Pulmonary artery endothelial cell (primary cell): Measurements from ENCODE around the gene CHRM3. TPM values are rescaled to one million over a fixed set of nuclear protein-coding genes. Genes with fewer than 3 reads are reported as not detected.
"Not testable (repeated sequence)": the region's sequence is repeated elsewhere in the genome, so short reads cannot be mapped to it uniquely, and the experiment has no call there.

Source experiments
- DNase-seq: peaks from one replicate; pipeline ENCODE4 v3.0.0-alpha.2; 2011; ENCODE audit warnings: low read depth, low spot score
- total RNA-seq: library from RNA; depleted of rRNA; stranded (reverse); fragments of >200 nt; gene quantifications from 2 replicates; pipeline ENCODE4 v1.2.3, GENCODE V29; 2014

CHRM3 gene
- 1.6 TPM in 1 of 2 replicates, not detected in the other for total RNA-seq

DNA sequence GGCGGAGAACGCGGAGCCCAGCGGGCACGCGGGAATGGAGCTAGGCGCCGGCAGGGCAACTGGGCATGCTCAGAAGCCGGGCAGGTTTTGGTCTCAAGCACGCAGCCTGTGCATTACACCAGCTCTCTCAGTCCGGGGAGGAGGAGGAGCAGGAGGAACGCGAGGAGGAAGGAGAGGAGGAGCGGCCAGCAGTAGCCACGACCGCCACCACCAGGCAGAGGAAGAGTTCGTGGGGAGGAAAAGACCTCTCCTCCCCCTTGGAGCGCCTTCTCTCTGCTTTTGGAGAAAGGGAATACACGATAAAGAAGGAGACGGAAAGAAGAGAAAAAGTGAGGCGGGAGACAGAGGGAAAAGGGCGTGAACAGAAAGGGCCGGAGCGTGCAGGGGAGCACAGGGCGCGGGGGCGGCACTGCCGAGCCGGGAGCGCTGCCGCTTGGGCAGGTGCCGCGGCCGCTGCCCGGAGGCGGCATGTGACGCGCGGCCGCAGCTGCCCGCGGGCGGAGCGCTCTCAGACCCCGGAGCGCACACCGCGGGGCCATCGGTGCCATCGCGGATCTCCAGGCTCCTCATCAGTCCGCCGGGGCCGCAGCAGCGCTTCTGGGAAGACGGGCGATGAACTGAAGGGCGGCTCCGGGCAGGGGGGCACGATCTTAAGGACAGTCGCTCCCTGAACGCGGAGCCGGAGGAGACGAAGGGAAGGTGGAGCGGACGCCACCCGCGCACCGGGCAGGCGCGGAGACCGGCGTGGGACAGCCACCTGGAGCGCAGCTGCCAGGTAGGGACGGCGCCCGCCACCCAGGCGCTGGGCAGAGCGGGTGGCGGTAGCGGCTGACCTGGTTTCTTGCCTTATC lies at the start of gene CHRM3:
Gene CHRM3, plus strand, starts transcription at position 116 of the 851 bp plus-strand sequence. CDS start 520,884 bp downstream, outside the sequence.
- no peak for DNase-seq

DNA sequence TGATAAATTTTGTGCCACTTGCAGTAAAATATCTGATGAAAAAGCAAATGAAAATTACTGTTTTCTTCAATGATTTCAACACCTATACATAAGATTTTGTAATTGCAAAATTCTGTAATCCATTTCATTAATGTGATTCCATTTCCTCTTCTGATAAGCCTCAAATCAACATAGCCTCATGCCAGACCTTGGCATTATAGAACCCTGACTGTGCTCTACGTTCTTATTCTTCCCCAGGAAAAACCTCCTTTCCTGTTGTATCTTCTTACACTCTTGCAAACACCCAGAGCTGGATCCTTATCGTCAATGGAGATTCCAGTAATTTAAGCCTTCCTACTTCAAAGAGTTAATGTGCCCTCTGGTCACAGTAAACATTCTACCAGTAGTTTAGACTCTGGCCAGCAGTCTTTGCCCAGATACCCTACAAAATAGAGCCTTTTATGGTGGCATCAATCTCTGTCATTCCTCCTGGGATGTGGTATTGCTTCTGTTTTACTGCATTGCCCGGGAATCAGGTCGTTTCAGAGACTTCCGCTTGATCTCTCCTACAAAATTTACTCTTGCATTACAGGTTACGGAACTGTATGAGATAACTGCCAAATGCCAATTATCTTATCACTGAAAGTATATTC lies 48.5 kb upstream of the CHRM3 start:
- no peak for DNase-seq

DNA sequence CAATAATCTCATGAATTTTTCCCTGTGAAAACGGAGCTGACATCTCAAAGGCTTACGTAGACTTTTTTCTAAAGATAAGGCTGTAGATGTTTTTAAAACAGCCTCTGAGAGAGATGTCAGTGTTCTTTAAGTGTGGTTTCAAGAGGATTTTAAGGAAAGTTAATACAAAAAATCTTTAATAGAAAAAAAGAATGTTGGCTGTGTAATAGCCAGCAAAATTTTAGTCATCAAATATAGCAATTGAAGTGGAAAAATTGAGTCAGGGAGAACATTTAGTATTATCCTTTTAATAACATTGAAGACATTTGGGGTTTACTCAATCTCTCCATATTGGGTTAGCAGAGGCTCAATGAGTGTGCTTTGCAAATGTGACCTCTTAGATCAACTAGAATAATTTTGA lies 38.6 kb upstream of the CHRM3 start:
- no peak for DNase-seq

DNA sequence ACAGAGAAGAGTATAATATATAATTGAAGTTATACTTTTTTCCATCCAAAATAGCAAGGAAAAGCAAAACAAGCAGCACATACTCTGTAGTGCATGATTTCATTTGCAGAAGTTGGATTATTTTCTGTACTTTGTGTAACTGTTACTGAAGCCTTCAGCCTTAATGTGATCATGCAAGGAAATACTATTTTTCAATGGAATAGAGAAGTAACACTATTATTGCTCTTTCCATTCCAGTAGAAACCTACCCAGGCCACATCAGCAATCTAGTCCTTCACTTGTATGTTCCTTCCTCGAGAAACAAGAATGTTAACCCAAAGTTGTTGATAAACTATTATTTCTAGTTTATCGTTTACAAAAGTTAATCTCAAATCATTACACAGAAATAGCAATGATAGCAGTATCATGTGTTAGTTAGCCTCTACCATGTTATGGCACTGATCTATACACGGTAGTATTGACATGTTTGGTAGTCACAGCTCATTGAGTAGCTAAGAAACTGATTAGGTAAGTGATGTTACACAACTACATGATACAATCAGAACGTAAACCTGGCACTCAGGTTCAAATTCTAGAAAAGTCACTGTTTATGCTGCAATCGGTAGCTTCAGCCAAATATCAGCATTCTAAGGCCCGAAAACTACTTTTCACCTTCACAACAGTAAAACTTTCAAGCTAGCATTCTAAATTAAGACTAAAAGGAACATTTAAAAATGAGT lies 37.6 kb upstream of the CHRM3 start:
- DNase-seq: no peak

DNA sequence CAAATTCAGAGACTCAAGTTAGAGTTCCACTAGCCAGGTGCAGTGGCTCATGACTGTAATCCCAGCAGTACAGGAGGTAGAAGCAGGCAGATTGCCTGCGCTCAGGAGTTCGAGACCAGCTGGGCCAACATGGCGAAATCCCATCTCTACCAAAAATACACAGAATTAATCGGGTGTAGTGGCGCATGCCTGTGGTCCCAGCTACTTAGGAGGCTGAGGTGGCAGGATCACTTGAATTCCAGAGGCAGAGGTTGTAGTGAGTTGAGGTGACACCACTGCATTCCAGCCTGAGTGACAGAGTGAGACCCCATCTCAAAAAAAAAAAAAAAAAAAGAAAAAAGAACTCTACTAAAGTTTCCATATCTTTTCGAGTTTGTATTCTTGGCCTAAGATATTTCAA lies 36.7 kb upstream of the CHRM3 start:
- DNase-seq: no peak

DNA sequence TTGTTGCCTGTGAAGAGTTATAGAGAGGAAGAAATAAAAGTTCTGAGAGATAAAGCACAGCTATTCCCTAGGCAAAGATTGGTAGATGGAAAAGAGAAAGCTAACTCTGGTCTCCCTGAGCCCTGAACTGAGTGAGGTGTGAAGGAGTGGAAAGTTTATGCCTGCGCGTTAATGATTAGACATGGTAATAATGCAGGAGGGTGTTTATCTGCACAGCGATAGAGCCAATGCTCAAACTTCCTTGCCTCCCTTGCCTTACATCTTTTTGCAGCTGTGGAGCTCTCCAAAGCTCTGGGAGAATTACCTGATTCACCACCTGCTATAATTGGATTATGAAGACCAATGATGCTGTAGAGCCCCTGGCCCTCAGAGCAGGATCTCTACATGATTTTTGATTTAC lies 32.8 kb upstream of the CHRM3 start:
- no peak for DNase-seq

DNA sequence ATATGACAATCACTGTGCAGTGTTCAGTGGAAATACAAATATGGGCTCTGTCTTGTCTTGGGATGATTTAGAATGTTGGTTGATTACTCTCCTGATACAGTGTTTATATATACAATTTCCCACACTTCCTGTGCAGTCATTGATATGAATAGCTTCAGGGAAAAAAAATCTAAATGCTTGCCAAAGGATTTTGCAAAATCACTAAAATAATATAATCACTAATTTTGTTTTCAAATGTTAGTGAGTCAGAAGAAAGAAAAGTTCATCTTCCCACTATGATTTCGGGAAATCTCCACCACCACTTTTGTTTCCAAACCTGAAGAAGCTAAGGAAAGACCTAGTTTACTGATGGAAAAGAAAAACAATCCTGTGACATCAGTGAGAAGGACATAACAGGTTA lies 32.1 kb upstream of the CHRM3 start:
- no peak for DNase-seq

DNA sequence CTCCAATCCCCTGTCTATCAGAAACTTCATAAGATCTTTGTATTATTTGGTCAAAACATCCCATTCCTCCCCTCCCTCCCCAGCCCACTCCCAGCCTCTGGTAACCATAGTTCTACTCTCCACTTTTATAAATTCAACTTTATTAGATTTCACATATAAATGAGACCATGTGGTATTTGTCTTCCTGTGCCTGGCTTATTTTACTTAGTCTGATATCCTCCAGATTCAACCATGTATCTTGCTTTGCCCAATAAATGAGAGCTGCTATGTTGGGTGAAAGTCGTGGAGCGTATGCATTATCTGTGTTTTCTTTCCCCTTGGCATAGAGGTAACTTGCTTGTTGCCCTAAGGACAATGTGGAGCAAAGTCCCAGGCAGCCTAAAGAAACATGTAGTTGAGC lies 28.5 kb upstream of the CHRM3 start:
- DNase-seq: no peak

DNA sequence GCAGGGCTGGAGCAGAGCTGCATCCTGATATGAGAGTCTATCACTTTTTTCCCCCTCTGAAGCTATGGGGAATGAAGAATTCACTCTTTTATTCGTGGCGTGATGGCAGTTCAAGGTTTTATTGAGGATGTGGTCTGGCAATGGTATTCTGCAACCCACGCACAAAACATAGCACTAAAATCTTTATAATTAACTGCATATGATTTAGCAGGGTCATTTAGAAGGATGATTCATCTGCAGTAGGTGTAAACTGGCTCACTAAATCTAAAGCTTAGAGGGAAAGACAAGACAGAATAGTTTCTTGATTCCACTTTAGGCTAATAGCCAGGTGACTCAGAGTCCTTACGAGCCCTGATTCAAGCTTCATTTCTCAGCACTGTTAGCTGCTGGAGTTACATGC lies 25.0 kb upstream of the CHRM3 start:
- no peak for DNase-seq

DNA sequence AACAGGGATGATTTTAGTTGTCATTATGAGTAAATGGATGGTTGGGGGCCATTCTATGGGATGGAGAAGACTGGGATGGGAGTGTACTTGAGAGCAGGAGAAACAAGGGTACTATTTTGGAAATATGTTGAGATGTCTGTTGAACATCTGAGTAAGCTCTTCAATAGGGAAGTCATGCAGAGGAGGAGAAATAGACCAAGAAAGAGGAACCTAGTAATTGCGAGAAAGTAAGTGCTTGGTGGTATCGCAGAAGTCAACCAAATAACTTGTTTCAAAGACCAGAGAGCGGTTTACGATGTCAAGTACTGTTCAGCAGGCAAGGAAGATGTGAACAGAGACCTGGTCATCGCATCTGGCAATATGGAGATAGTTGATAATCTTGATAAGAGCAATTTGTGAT lies 22.4 kb upstream of the CHRM3 start:
- no peak for DNase-seq

DNA sequence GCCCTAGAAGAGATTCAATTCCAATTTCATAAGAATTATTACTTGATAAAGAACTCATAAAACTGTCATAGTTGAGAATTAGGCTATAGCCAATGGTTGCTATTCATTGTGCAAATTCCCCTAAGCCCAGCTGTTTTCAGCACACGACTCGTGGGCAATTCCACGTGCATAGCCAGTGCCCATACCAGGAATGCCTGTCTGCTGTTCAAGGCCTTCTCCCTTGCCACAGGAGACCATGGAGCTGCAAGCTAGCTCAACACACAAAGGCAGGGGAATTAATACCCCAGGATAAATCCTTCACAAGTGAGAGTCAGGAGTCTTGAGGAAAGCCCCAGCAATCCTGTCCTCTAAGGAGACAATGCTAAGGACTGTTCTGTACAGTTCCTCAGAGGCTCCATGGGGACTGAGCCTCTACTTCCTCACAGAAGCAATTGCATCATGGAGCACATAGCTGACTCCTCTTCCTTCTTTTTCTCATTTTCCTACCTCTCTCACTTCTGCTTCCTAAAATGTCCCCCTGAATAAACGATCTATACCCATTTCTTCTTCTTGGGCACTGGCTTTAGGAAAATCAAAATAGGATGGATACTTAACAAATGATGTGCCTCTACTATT lies 19.1 kb upstream of the CHRM3 start:
- DNase-seq: no peak

DNA sequence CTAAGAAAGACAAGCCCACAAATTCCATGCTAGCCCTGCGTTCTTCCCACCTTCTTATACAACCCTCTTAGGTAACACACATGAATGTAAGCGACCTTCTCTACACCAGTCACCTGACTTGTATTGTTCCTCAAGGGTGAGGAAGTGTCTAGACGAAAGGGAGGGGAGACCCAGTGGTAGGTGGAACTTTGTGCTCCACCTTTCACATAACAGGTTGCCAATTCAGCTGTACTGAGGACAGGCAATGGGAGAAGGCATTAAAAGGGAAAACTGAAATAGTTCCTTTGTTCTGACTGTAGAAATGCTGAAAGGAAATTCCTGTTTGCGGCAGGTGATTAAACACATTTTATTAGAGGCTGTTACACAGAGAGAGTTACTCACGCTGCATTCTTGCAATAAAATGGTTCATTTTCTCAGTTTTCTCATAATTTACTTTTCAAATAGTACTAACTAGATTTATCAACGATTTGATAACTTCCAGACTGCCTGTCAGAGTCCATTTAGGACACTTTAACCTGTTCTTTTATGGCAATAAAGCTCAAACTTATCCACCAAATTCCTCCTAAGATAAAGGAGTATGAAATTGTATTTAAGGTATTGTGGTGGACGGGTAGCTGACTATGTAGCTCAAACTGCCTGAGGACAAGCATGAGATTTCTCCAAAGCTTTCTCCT lies 17.8 kb upstream of the CHRM3 start:
- no peak for DNase-seq

DNA sequence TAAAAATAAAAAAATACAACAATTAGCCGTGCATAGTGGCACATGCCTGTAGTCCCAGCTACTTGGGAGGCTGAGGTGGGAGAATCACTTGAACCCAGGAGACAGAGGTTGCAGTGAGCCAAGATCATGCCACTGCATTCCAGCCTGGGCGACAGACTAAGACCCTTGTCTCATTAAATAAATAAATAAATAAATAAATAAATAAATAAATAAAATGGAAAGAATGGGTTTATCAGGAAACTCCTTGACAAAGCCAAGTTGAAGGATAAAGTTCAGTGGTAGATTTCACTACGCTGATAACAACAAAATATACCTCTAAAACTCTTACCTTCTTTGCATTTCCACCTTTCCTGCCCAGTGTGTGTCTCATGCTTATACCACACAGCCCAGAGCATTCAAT lies 15.5 kb upstream of the CHRM3 start:
- DNase-seq: not testable (repeated sequence)

DNA sequence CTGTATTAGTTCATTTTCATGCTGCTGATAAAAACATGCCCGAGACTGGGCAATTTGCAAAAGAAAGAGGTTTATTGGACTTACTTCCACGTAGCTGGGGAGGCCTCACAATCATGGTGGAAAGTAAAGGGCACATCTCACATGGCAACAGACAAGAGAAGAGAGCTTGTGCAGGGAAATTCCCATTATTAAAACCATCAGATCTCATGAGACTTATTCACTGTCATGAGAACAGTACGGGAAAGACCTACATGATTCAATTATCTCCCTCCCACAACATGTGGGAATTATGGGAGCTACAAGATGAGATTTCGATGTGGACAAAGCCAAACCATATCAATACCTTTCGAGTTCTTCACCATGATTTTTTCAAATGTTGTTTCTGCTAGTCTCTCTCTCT lies 3.7 kb upstream of the CHRM3 start:
- DNase-seq: no peak

DNA sequence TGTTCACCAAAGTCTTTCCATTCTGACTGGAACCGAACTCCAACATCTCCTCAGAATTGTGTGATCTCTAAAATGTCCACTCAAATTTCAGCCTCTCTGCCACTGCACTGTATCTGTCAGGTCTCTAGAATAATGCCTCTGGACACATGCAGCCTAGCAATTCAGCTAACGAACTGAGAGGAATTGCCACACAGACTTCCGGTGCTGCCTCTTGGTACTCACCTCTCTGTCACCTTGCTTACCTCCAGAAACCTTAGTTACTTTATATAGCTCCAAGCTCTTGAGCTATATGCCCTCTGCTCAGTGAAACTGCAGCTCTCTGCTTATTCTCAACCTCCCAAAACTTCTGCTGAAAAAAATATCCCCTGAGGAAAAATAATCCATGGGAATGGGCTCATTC lies 2.7 kb upstream of the CHRM3 start:
- no peak for DNase-seq

DNA sequence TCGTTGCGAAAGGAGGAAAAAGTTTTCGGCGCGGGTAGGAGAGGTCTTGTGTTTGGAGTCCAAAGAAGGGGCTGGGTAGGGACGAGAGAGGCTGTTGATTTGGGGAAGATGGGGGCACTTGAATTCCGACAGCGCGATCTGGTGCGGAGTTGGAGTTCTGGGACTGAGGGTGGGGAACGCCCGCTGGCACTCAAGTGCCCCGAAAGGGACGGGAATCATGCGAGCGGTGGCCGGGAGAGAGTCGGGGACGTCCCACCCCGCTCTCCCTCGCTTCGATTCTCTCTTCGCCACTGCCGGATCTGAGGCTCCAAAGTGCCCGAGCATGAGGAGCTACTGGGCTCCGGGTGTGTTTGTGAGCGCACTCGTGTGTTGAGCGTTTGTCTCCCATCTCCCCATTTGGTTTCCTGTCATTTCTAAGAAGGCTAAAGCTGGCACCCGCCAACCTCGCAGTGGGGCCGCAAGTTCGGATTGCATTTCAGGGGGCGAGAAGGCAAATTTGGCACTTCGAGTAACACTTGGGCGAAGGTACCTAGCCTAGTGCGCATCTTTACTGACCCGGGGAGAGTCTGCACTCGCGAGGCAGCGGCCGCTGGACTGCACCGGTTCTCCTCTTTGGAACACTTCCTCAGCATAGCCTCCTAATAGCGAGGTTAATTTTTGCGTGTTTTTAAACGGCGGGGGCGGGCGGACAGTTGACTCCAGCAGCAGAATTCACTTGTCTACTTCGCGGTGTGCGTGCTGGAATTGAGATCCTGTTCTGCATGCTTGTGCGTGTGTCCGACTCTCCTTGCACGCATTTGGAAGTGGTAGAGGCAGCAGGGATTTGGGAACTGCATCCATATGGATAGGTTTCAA lies 1.2 kb downstream of the CHRM3 start:
- DNase-seq: no peak

DNA sequence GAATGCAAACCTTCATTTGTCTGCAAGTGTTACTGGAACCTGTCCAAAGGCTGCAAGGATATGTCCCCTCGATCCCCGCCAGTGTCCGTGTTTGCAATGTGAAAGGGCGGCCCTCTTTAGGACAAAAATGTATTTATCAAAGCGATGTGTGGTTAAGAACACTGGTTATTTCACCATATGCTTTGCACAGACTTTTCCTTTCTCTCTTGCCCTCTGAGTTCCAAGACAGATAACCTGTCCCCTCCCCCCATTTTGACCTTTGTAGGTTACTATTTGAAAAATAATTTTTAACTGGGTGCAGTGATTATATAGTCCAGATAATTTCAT lies 1.8 kb downstream of the CHRM3 start:
- DNase-seq: no peak

DNA sequence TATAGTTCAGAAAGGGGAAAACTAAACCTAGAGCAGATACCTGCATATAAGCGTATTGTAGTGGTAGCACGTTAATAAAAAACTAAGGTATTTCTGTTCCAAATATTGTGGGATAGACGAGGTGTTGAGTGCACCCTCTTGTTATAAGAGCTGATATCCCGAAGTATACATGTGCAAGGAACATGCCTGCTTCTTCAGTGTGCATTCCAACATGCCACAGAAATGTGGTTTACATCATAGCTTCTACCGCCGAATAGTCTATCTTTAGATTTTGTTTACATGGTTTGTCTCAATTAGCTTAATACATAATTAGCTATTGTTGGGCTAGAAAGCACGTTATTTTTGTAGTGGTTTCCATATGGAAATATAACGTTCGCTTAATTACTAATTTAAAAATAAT lies 2.2 kb downstream of the CHRM3 start:
- no peak for DNase-seq

DNA sequence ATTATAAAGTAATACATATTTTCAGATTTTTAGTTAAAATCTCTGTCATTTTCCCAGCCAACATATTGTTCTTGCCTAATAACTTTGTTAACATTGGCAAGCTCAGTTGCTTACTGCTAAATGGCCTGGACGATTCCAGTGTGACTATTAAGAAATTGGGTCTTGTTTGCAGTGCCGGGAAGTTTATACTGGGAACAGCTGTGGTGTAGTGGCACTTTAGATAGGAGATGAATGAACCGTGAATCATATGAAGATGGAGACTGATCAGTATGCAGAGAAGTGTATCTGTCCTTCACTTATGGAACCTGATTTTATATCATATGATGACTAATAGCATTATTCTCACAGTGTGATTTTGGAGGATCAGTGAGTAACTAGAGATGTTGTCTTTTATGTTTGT lies 3.3 kb downstream of the CHRM3 start:
- DNase-seq: no peak

DNA sequence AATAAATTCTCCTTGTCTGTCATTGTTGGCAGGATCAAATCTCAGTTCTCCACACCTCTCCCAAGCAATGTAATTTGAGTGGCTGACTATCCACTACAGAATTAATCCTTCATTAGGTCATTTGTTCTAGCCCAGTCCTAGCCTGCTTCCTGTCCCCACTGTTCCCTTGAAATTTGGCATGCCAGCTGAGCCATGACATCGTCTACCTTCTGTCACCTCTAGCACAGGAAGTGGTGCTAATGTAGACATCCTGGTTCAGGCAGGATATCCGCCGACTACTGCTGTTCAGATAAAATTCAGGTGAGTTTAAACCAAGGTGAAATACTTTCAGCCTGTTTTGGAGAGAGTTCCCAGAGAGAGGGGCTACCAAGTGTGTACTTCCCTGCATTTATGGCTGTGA lies 5.9 kb downstream of the CHRM3 start:
- DNase-seq: no peak

DNA sequence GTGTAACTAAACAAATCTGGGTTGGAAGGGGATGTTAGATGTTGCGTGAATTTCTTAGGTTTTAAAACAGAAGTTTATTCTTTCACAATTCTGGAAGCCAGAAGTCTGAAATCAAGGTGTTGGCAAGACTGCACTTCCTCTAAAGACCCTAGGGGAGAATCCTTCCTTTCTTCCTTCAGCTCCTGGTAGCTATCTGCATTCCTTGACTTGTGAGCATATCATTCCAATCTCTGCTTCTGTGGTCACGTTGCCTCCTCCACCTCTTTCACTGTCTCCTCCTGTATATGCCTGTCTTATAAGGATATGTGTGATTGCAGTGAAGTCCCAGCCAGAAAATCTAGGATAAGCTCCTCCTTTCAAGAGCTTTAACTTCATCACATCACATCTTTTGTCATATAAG lies 7.7 kb downstream of the CHRM3 start:
- DNase-seq: no peak
